ENCODE measurements around the gene RPS6KA5.

The RPS6KA5 gene

GRCh38 chr14:90890322-90891020 lies 170.0 kb downstream of the RPS6KA5 start:
- no peak overlapping the region for H3K4me3 ChIP-seq (replicated peaks; ENCODE audit: insufficient read depth, low read length)
- TF ChIP-seq CTCF (IDR thresholded peaks at IDR 0.05; ENCODE audit: insufficient read depth, low read length) = no peak
- no peak for TF ChIP-seq REST (IDR thresholded peaks at IDR 0.05; ENCODE audit: insufficient replicate concordance, low read depth)
- no peak for TF ChIP-seq GABPA (IDR thresholded peaks at IDR 0.05; ENCODE audit: low read depth)
- no peak for TF ChIP-seq SPI1 (IDR thresholded peaks at IDR 0.05; ENCODE audit: borderline replicate concordance, low read depth)
- TF ChIP-seq POLR2AphosphoS5 (IDR thresholded peaks at IDR 0.05; ENCODE audit: low read depth) = no peak
- DNase-seq (ENCODE audit: low read depth in 1 of 2, low spot score in 1 of 2) = no peak
- H3K27ac ChIP-seq (replicated peaks) = no peak overlapping the region
- H3K27me3 ChIP-seq (ENCODE audit: insufficient read depth, poor library complexity, severe bottlenecking) = no peaks in the 10 kb centered on the region

GRCh38 chr14:90886297-90886815 lies 174.1 kb downstream of the RPS6KA5 start:
- DNase-seq (ENCODE audit: low read depth in 1 of 2, low spot score in 1 of 2) = no peak
- TF ChIP-seq CTCF (IDR thresholded peaks at IDR 0.05; ENCODE audit: insufficient read depth, low read length) = no peak
- no peak for TF ChIP-seq REST (IDR thresholded peaks at IDR 0.05; ENCODE audit: insufficient replicate concordance, low read depth)
- no peak for TF ChIP-seq POLR2AphosphoS5 (IDR thresholded peaks at IDR 0.05; ENCODE audit: low read depth)
- TF ChIP-seq GABPA (IDR thresholded peaks at IDR 0.05; ENCODE audit: low read depth) = no peak
- no peak for TF ChIP-seq SPI1 (IDR thresholded peaks at IDR 0.05; ENCODE audit: borderline replicate concordance, low read depth)

GRCh38 chr14:90883782-90884181 lies 176.7 kb downstream of the RPS6KA5 start:
- Histone ChIP-seq H3K27ac (replicated peaks) (no peak overlapping the region), H3K27me3 (ENCODE audit: insufficient read depth, poor library complexity, severe bottlenecking) (no peaks in the 10 kb centered on the region), H3K4me3 (replicated peaks; ENCODE audit: insufficient read depth, low read length) (no peak overlapping the region)
- no peak for DNase-seq (ENCODE audit: low read depth in 1 of 2, low spot score in 1 of 2)
- TF ChIP-seq POLR2AphosphoS5 (IDR thresholded peaks at IDR 0.05; ENCODE audit: low read depth) (no peak), GABPA (IDR thresholded peaks at IDR 0.05; ENCODE audit: low read depth) (no peak), SPI1 (IDR thresholded peaks at IDR 0.05; ENCODE audit: borderline replicate concordance, low read depth) (no peak), REST (IDR thresholded peaks at IDR 0.05; ENCODE audit: insufficient replicate concordance, low read depth) (no peak), CTCF (IDR thresholded peaks at IDR 0.05; ENCODE audit: insufficient read depth, low read length) (no peak)

More at GRCh38 chr14:90886297-90886815, 174.1 kb downstream of the RPS6KA5 start:
- H3K27me3 ChIP-seq (ENCODE audit: insufficient read depth, poor library complexity, severe bottlenecking) = no peaks in the 10 kb centered on the region
- no peak overlapping the region for H3K27ac ChIP-seq (replicated peaks)
- H3K4me3 ChIP-seq (replicated peaks; ENCODE audit: insufficient read depth, low read length) = no peak overlapping the region

Measured in HL-60 (cell line).